Neutrophil (primary cell): Measurements from ENCODE around the gene ITPK1.

Source experiments
- H3K27ac ChIP-seq: fragments of 200-600 bp; sonication (generic); 2 replicates; pipeline ENCODE4 v1.5.1; 2016; ENCODE audit warnings: mild to moderate bottlenecking, moderate library complexity
- H3K27me3 ChIP-seq: fragments of 200-600 bp; sonication (generic); 2 replicates; pipeline ENCODE4 v1.6.0; 2016; ENCODE audit warnings: mild to moderate bottlenecking
- H3K36me3 ChIP-seq: fragments of 200-600 bp; sonication (generic); 2 replicates; pipeline ENCODE4 v1.5.1; 2017
- H3K4me1 ChIP-seq, 2 experiments: fragments of 200-600 bp in 1 of 2; sonication (generic) in 1 of 2; 1 replicate in 1 of 2; 2 replicates in 1 of 2; pipeline versions ENCODE4 v1.5.1 to v1.6.1; 2013 to 2016; ENCODE audit warnings: low read depth in 1 of 2, low read length in 1 of 2, mild to moderate bottlenecking in 1 of 2, moderate library complexity in 1 of 2; ENCODE audit not compliant: control insufficient read depth in 1 of 2, insufficient read depth in 1 of 2
- H3K4me3 ChIP-seq, 2 experiments: fragments of 200-600 bp in 1 of 2; sonication (generic) in 1 of 2; 1 replicate in 1 of 2; 2 replicates in 1 of 2; pipeline ENCODE4 v1.5.1; 2013 to 2016; ENCODE audit warnings: low read depth in 1 of 2, low read length in 1 of 2, mild to moderate bottlenecking in 1 of 2, moderate library complexity in 1 of 2
- H3K9me3 ChIP-seq: fragments of 200-600 bp; sonication (generic); 2 replicates; pipeline ENCODE4 v1.5.1; 2016
- CTCF ChIP-seq: fragments of 200-600 bp; sonication (generic); IDR thresholded peaks from 2 replicates; pipeline ENCODE4 v1.5.1; 2016; ENCODE audit warnings: antibody characterized with exemption

The ITPK1 gene

GRCh38 chr14:93007225-93007997 is 108.3 kb downstream of the ITPK1 start:
- Histone ChIP-seq H3K4me3 (no peak overlapping the region), H3K4me1 (no peaks in the 10 kb centered on the region)

GRCh38 chr14:93006567-93007051 is 109.1 kb downstream of the ITPK1 start:
- Histone ChIP-seq H3K27ac (no peak overlapping the region), H3K36me3 (peaks cover 46% of the 10 kb centered on the region), H3K4me1 (no peaks in the 10 kb centered on the region), H3K9me3 (no peaks in the 10 kb centered on the region), H3K4me3 (no peak overlapping the region), H3K27me3 (no peaks in the 10 kb centered on the region)
- TF ChIP-seq CTCF: no peak

More at GRCh38 chr14:93007225-93007997, 108.3 kb downstream of the ITPK1 start:
- Histone ChIP-seq H3K27ac (no peak overlapping the region), H3K9me3 (no peaks in the 10 kb centered on the region), H3K27me3 (no peaks in the 10 kb centered on the region), H3K36me3 (peaks cover 47% of the 10 kb centered on the region)
- no peak for TF ChIP-seq CTCF

- H3K4me3 ChIP-seq: no peak overlapping the region
- no peak overlapping the region for H3K27ac ChIP-seq
- TF ChIP-seq CTCF: no peak
- no peaks in the 10 kb centered on the region for H3K27me3 ChIP-seq
- no peaks in the 10 kb centered on the region for H3K4me1 ChIP-seq
- no peaks in the 10 kb centered on the region for H3K9me3 ChIP-seq
- H3K36me3 ChIP-seq: peaks cover 38% of the 10 kb centered on the region
Measured at GRCh38 chr14:93005838-93006237, 109.9 kb downstream of the ITPK1 start.

GRCh38 chr14:93005135-93005813 is 110.5 kb downstream of the ITPK1 start:
- Histone ChIP-seq H3K27ac (no peak overlapping the region), H3K9me3 (no peaks in the 10 kb centered on the region), H3K4me1 (no peaks in the 10 kb centered on the region), H3K4me3 (no peak overlapping the region), H3K27me3 (no peaks in the 10 kb centered on the region), H3K36me3 (peaks cover 37% of the 10 kb centered on the region)
- TF ChIP-seq CTCF: no peak

GRCh38 chr14:93004699-93005082 is 111.0 kb downstream of the ITPK1 start:
- Histone ChIP-seq H3K4me1 (no peaks in the 10 kb centered on the region), H3K27me3 (no peaks in the 10 kb centered on the region), H3K9me3 (no peaks in the 10 kb centered on the region), H3K27ac (no peak overlapping the region), H3K36me3 (peaks cover 42% of the 10 kb centered on the region), H3K4me3 (no peak overlapping the region)
- TF ChIP-seq CTCF: no peak
